ENCODE data around the gene TREM1. TPM values are rescaled to one million over a fixed set of nuclear protein-coding genes. Genes with fewer than 3 reads are reported as not detected.
A peak's percentile ranks its signal among the peaks of the same experiment; 100 is the strongest.

TREM1 gene
- total RNA-seq, 6 experiments from 2014 or later: 0.51 to 3.3 (median 0.88) TPM; not detected in 1

GRCh38 chr6:41288754-41289129, 2.3 kb upstream of the TREM1 start:
- Histone ChIP-seq H3K4me1 (no peaks in the 10 kb centered on the region), H3K27me3 (no peaks in the 10 kb centered on the region), H3K4me3 (no peak overlapping the region), H3K36me3 (no peaks in the 10 kb centered on the region), H3K27ac (no peak overlapping the region), H3K9me3 (no peaks in the 10 kb centered on the region)
- intact Hi-C loops (cut with DNase I): no loop called here
- 100% methylated on average over 2 of the region's 2 CpGs for WGBS (ENCODE audit: insufficient coverage, low coverage, low lambda C conversion rate, missing lambda C conversion rate)
- DNase-seq: no peak
- TF ChIP-seq POLR2A (IDR thresholded peaks at IDR 0.05) (no peak), CTCF (IDR thresholded peaks at IDR 0.05) (no peak)
- ATAC-seq: no peak

- H3K27ac ChIP-seq: no peak overlapping the region
- WGBS (ENCODE audit: insufficient coverage, low coverage, low lambda C conversion rate, missing lambda C conversion rate): 52% methylated on average over 6 of the region's 6 CpGs
- peak in 2 of 4 donors; percentile 25 to 60 for ATAC-seq
Measured at GRCh38 chr6:41288030-41288753, 1.7 kb upstream of the TREM1 start.

GRCh38 chr6:41284726-41285125, 1.8 kb downstream of the TREM1 start:
- no peak for ATAC-seq
- intact Hi-C loops (cut with DNase I): no loop called here
- Histone ChIP-seq H3K4me1 (no peaks in the 10 kb centered on the region), H3K9me3 (no peaks in the 10 kb centered on the region), H3K36me3 (no peaks in the 10 kb centered on the region), H3K27me3 (no peaks in the 10 kb centered on the region), H3K27ac (no peak overlapping the region), H3K4me3 (no peak overlapping the region)
- no peak for TF ChIP-seq POLR2A (IDR thresholded peaks at IDR 0.05)
- no peak for TF ChIP-seq CTCF (IDR thresholded peaks at IDR 0.05)
- WGBS (ENCODE audit: insufficient coverage, low coverage, low lambda C conversion rate, missing lambda C conversion rate): no CpG with 5 or more reads among the region's 1 CpG
- DNase-seq: no peak

More at GRCh38 chr6:41288030-41288753, 1.7 kb upstream of the TREM1 start:
- intact Hi-C loops (cut with DNase I): no loop called here
- no peaks in the 10 kb centered on the region for H3K36me3 ChIP-seq
- TF ChIP-seq POLR2A (IDR thresholded peaks at IDR 0.05): no peak
- TF ChIP-seq CTCF (IDR thresholded peaks at IDR 0.05): no peak
- DNase-seq: no peak
- no peaks in the 10 kb centered on the region for H3K27me3 ChIP-seq
- H3K4me1 ChIP-seq: no peaks in the 10 kb centered on the region
- no peak overlapping the region for H3K4me3 ChIP-seq
- H3K9me3 ChIP-seq: no peaks in the 10 kb centered on the region

- no peaks in the 10 kb centered on the region for H3K36me3 ChIP-seq
- WGBS (ENCODE audit: insufficient coverage, low coverage, low lambda C conversion rate, missing lambda C conversion rate): 65% methylated on average over 2 of the region's 3 CpGs
- no peaks in the 10 kb centered on the region for H3K9me3 ChIP-seq
- TF ChIP-seq POLR2A (IDR thresholded peaks at IDR 0.05) (no peak), CTCF (IDR thresholded peaks at IDR 0.05) (no peak)
- no peak for ATAC-seq
- intact Hi-C loops (cut with DNase I): no loop called here
- no peaks in the 10 kb centered on the region for H3K27me3 ChIP-seq
- H3K27ac ChIP-seq: no peak overlapping the region
- no peaks in the 10 kb centered on the region for H3K4me1 ChIP-seq
- DNase-seq: no peak
- no peak overlapping the region for H3K4me3 ChIP-seq
Measured at GRCh38 chr6:41283600-41283999, 2.9 kb downstream of the TREM1 start.
